CD4-positive, alpha-beta T cell (primary cell): ENCODE measurements around the gene PTGIS. TPM values are rescaled to one million over a fixed set of nuclear protein-coding genes. Genes with fewer than 3 reads are reported as not detected.

Source experiments
- ATAC-seq: fragments of 200-7000 bp; cut with Tn5 transposase; one replicate; pipeline ENCODE4 v1.10.0; 2022; ENCODE audit warnings: mild to moderate bottlenecking; ENCODE audit not compliant: poor library complexity
- CTCF ChIA-PET: fragments of 350-600 bp; sonication (Branson Sonifier 250); formaldehyde crosslinking; loops from one replicate; lab custom pipeline; 2021; ENCODE audit warnings: antibody characterized with exemption, inconsistent platforms; lab: Charles Lee
- POLR2A ChIA-PET: fragments of 350-600 bp; sonication (Branson Sonifier 250); formaldehyde crosslinking; loops from one replicate; lab custom pipeline; 2021; ENCODE audit warnings: antibody characterized with exemption, inconsistent platforms; lab: Charles Lee
- DNase-seq, 14 experiments: peaks; one replicate each; pipeline ENCODE4 v3.0.0-alpha.2; 2013 to 2020; ENCODE audit warnings: mixed read lengths in 2 of 14
- H3K27ac ChIP-seq, 2 donors: one replicate each; pipeline versions ENCODE4 v1.5.1 to v1.7.0; 2013; ENCODE audit warnings: low read length in 2 of 2, low read depth in 1 of 2, mild to moderate bottlenecking in 1 of 2
- H3K27me3 ChIP-seq, 2 experiments: 1 replicate in 1 of 2; 2 replicates in 1 of 2; pipeline versions ENCODE4 v1.6.1 to v1.7.0; 2013; ENCODE audit warnings: low read length in 2 of 2, control low read depth in 1 of 2, mild to moderate bottlenecking in 1 of 2, moderate library complexity in 1 of 2; ENCODE audit not compliant: insufficient read depth in 2 of 2, control insufficient read depth in 1 of 2
- H3K36me3 ChIP-seq: one replicate; pipeline ENCODE4 v1.6.1; 2013; ENCODE audit warnings: low read length, control low read depth; ENCODE audit not compliant: insufficient read depth
- H3K4me1 ChIP-seq: one replicate; pipeline ENCODE4 v1.6.1; 2013; ENCODE audit warnings: low read length, control low read depth; ENCODE audit not compliant: insufficient read depth
- H3K4me3 ChIP-seq: one replicate; pipeline ENCODE4 v1.5.1; 2013; ENCODE audit warnings: mild to moderate bottlenecking, low read length, moderate library complexity
- H3K9me3 ChIP-seq, 2 experiments: 1 replicate in 1 of 2; 2 replicates in 1 of 2; pipeline versions ENCODE4 v1.6.1 to v1.7.0; 2013; ENCODE audit warnings: low read length in 2 of 2, mild to moderate bottlenecking in 2 of 2, control low read depth in 1 of 2, moderate library complexity in 1 of 2; ENCODE audit not compliant: control insufficient read depth in 1 of 2, insufficient read depth in 1 of 2
- H3K27ac Mint-ChIP-seq: one replicate; pipeline ENCODE4 v1.8.0; 2020; ENCODE audit warnings: mixed read lengths
- H3K27me3 Mint-ChIP-seq: one replicate; pipeline ENCODE4 v1.8.0; 2021; ENCODE audit warnings: mixed read lengths
- H3K36me3 Mint-ChIP-seq: one replicate; pipeline ENCODE4 v1.8.0; 2021; ENCODE audit warnings: low read depth, mixed read lengths
- H3K4me1 Mint-ChIP-seq: one replicate; pipeline ENCODE4 v1.8.0; 2021; ENCODE audit warnings: low read depth, mixed read lengths
- H3K4me3 Mint-ChIP-seq: one replicate; pipeline ENCODE4 v1.8.0; 2020; ENCODE audit warnings: mild to moderate bottlenecking, mixed read lengths
- H3K9me3 Mint-ChIP-seq: one replicate; pipeline ENCODE4 v1.8.0; 2020; ENCODE audit warnings: mixed read lengths
- intact Hi-C, 2 experiments: fragments of 100-400 bp; cut with DNase I in 1 of 2; cut with micrococcal nuclease in 1 of 2; formaldehyde crosslinking; loops; one replicate each; pipeline versions ENCODE4 v1.15.1 to v1.9.0; 2023 to 2025; cut with DNase I, micrococcal nuclease
- total RNA-seq, 174 experiments: library from RNA in 2 of 174; stranded (reverse) in 2 of 174; gene quantifications; one replicate each; pipeline ENCODE4 v1.2.3 and lab custom pipeline; 2021 to 2026
- TF ChIP-seq, protein P1 (sequence below): fragments of 200-600 bp; IDR thresholded peaks from one replicate; pipeline ENCODE4 v1.8.0; 2022; ENCODE audit warnings: antibody characterized with exemption, mild to moderate bottlenecking

PTGIS gene
- total RNA-seq, 2 experiments from 2014 or later = not detected

DNA sequence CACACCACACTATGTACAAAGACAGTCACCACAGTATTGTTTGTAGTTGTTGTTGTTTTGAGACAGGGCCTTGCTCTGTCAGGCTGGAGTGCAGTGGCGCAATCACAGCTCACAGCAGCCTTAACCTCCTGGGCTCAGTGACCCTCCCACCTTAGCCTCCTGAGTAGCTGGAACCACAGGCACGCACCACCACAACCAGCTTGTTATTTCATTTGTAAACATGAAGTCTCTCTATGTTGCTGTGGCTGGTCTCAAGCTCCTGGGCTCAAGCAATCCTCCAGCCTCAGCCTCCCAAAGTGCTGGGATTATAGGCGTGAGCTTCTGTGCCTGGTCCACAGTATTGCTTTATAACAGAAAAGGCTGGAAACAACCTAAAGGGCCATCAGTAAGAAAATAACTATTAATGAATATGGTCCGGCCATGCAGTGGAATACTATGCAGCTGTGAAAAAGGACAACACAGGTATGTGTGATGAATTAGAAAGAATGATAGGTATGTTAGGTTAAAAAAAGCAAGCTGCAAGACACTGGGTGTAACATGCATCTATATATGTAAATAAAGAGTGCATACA is 30.0 kb upstream of the PTGIS start:
- H3K27ac Mint-ChIP-seq = no peak overlapping the region
- intact Hi-C loops = no loop called here
- no peak for ATAC-seq
- TF ChIP-seq, protein P1, sequence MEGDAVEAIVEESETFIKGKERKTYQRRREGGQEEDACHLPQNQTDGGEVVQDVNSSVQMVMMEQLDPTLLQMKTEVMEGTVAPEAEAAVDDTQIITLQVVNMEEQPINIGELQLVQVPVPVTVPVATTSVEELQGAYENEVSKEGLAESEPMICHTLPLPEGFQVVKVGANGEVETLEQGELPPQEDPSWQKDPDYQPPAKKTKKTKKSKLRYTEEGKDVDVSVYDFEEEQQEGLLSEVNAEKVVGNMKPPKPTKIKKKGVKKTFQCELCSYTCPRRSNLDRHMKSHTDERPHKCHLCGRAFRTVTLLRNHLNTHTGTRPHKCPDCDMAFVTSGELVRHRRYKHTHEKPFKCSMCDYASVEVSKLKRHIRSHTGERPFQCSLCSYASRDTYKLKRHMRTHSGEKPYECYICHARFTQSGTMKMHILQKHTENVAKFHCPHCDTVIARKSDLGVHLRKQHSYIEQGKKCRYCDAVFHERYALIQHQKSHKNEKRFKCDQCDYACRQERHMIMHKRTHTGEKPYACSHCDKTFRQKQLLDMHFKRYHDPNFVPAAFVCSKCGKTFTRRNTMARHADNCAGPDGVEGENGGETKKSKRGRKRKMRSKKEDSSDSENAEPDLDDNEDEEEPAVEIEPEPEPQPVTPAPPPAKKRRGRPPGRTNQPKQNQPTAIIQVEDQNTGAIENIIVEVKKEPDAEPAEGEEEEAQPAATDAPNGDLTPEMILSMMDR = no peak
- DNase-seq = no peak
- H3K27me3 Mint-ChIP-seq = peaks cover 9% of the 10 kb centered on the region
- H3K27ac ChIP-seq = no peak overlapping the region
- no peaks in the 10 kb centered on the region for H3K9me3 Mint-ChIP-seq
- POLR2A ChIA-PET = interaction anchor here (0.6 kb wide), 1 partner anchor 393 kb away, joined by 3 read pairs; no protein-coding TSS in a partner anchor
- no peaks in the 10 kb centered on the region for H3K36me3 ChIP-seq
- H3K9me3 ChIP-seq = peaks cover 0 to 3% of the 10 kb centered on the region in 2 experiments
- peaks cover 10% of the 10 kb centered on the region for H3K4me1 Mint-ChIP-seq
- no peak overlapping the region for H3K4me3 ChIP-seq
- no peaks in the 10 kb centered on the region for H3K27me3 ChIP-seq
- CTCF ChIA-PET = no interaction called here
- H3K36me3 Mint-ChIP-seq = no peaks in the 10 kb centered on the region
- H3K4me1 ChIP-seq = peaks cover 36% of the 10 kb centered on the region
- H3K4me3 Mint-ChIP-seq = no peak overlapping the region

- H3K4me1 ChIP-seq = peaks cover 41% of the 10 kb centered on the region
- H3K27me3 ChIP-seq = no peaks in the 10 kb centered on the region
- peak in 3 of 14 experiments; percentile 27 to 39 (median 31) for DNase-seq
- Mint-ChIP-seq H3K27me3 (peaks cover 9% of the 10 kb centered on the region), H3K4me1 (peaks cover 10% of the 10 kb centered on the region), H3K27ac (no peak overlapping the region), H3K36me3 (no peaks in the 10 kb centered on the region), H3K9me3 (no peaks in the 10 kb centered on the region), H3K4me3 (no peak overlapping the region)
- no peaks in the 10 kb centered on the region for H3K36me3 ChIP-seq
- no peak overlapping the region for H3K4me3 ChIP-seq
- ChIA-PET CTCF (interaction anchor here (1.0 to 1.4 kb wide), 2 partner anchors 13 to 15 kb away, joined by 3 read pairs; no protein-coding TSS in a partner anchor), POLR2A (no interaction called here)
- intact Hi-C loops = no loop called here
- TF ChIP-seq, protein P1 = no peak
- no peak for ATAC-seq
- H3K9me3 ChIP-seq = peaks cover 0 to 3% of the 10 kb centered on the region in 2 experiments
- peak overlapping the region in 1 of 2 donors; percentile 37 for H3K27ac ChIP-seq
Observed at GRCh38 chr20:49595811-49596561, 28.0 kb upstream of the PTGIS start.

DNA sequence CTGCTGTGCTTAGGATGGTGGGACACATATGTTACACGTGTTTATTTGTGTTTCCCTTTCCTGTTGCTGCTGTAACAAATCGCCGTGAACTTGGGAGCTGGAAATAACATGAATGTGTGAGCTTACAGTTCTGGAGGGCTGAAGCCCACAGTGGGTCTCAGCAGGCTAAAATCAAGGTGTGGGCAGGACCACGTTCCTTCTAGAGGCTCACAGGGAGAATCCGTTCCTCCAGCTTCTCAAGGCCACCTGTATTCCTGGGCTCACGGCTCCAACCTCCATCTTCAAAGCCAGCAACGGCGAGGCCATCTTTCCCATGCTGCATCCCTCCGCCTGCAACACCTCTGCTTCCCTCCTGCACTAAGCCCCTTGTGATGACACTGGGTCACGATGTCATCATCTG is 27.4 kb upstream of the PTGIS start:
- no peaks in the 10 kb centered on the region for H3K9me3 Mint-ChIP-seq
- no peak for ATAC-seq
- no peaks in the 10 kb centered on the region for H3K27me3 ChIP-seq
- peaks cover 9% of the 10 kb centered on the region for H3K27me3 Mint-ChIP-seq
- H3K4me3 ChIP-seq = no peak overlapping the region
- intact Hi-C loops = no loop called here
- H3K4me1 ChIP-seq = peaks cover 41% of the 10 kb centered on the region
- no peak overlapping the region for H3K4me3 Mint-ChIP-seq
- POLR2A ChIA-PET = no interaction called here
- CTCF ChIA-PET = no interaction called here
- DNase-seq = no peak
- no peaks in the 10 kb centered on the region for H3K36me3 ChIP-seq
- peaks cover 10% of the 10 kb centered on the region for H3K4me1 Mint-ChIP-seq
- H3K36me3 Mint-ChIP-seq = no peaks in the 10 kb centered on the region
- peaks cover 0 to 3% of the 10 kb centered on the region in 2 experiments for H3K9me3 ChIP-seq
- H3K27ac ChIP-seq = no peak overlapping the region
- TF ChIP-seq, protein P1 = no peak
- no peak overlapping the region for H3K27ac Mint-ChIP-seq
